Endothelial cell (in vitro differentiated cells): ENCODE data around the gene RAP1GAP. TPM values are rescaled to one million over a fixed set of nuclear protein-coding genes. Genes with fewer than 3 reads are reported as not detected.

Source experiments
- DNase-seq: peaks from one replicate; pipeline ENCODE4 v3.0.0; 2021; ENCODE audit warnings: low spot score
- H3K27ac Mint-ChIP-seq: one replicate; pipeline ENCODE4 v1.8.0; 2021; ENCODE audit warnings: mixed read lengths, inconsistent platforms; ENCODE audit not compliant: unreplicated experiment
- H3K27me3 Mint-ChIP-seq: one replicate; pipeline ENCODE4 v1.8.0; 2021; ENCODE audit warnings: mild to moderate bottlenecking, moderate library complexity, mixed read lengths, inconsistent platforms; ENCODE audit not compliant: unreplicated experiment
- H3K36me3 Mint-ChIP-seq: one replicate; pipeline ENCODE4 v1.8.0; 2021; ENCODE audit warnings: mild to moderate bottlenecking, low read depth, mixed read lengths, inconsistent platforms; ENCODE audit not compliant: unreplicated experiment
- H3K4me1 Mint-ChIP-seq: one replicate; pipeline ENCODE4 v1.8.0; 2021; ENCODE audit warnings: mild to moderate bottlenecking, mixed read lengths, inconsistent platforms; ENCODE audit not compliant: unreplicated experiment
- H3K4me3 Mint-ChIP-seq: one replicate; pipeline ENCODE4 v1.8.0; 2021; ENCODE audit warnings: mild to moderate bottlenecking, mixed read lengths, inconsistent platforms; ENCODE audit not compliant: unreplicated experiment
- H3K9me3 Mint-ChIP-seq: one replicate; pipeline ENCODE4 v1.8.0; 2021; ENCODE audit warnings: mixed read lengths, inconsistent platforms; ENCODE audit not compliant: unreplicated experiment
- total RNA-seq: library from RNA; stranded (reverse); fragmentation: NEBNext Ultra II Directional; extraction: Animal tissue kit (Norgen Biotek cat#: 25700); gene quantifications from one replicate; pipeline ENCODE4 v1.2.1, GENCODE V29; 2021; ENCODE audit not compliant: unreplicated experiment
- TF ChIP-seq, protein P1 (sequence below): fragments of 200-600 bp; sonication (generic); IDR thresholded peaks from one replicate; pipeline ENCODE4 v1.5.0; 2021; ENCODE audit warnings: antibody characterized with exemption; ENCODE audit not compliant: unreplicated experiment

RAP1GAP gene
- total RNA-seq, 1 donor from 2014 or later, result 0.56 TPM

DNA sequence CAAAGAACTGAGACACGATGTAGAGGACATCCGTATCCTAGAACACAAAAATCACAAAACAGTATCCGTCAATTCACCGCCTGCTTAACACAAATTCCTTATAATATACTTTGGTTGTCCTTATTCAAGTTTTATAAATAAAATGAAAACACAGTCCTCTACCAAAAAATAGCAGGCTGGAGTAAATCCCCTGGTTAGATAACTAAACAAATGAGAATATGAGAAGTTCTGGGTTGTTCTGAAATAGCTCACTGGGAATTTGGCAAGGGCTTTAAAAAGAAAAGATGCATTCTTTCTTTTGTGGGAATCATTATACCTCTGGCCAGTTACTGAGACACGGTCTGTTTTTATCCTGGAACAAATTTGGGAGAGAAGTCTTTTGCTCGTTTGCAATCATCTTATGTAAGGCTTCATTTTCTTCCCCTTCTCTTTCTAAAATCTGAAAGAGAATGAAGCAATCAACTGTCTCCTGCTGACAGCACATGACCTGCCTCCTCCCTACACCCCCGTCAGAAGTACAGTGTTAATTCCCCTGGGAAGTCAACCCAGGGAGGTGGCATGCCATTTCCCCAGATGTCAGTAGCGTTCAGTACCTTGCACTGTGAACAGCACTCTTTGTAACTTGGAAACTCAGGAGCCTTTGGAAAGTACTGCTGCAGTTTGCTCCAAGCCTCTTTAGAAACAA lies 37.1 kb upstream of the RAP1GAP start:
- Mint-ChIP-seq H3K27ac (no peak overlapping the region), H3K4me1 (peaks cover 10% of the 10 kb centered on the region), H3K9me3 (no peaks in the 10 kb centered on the region), H3K4me3 (no peak overlapping the region), H3K36me3 (peaks cover 13% of the 10 kb centered on the region), H3K27me3 (peaks cover 3% of the 10 kb centered on the region)
- TF ChIP-seq, protein P1, sequence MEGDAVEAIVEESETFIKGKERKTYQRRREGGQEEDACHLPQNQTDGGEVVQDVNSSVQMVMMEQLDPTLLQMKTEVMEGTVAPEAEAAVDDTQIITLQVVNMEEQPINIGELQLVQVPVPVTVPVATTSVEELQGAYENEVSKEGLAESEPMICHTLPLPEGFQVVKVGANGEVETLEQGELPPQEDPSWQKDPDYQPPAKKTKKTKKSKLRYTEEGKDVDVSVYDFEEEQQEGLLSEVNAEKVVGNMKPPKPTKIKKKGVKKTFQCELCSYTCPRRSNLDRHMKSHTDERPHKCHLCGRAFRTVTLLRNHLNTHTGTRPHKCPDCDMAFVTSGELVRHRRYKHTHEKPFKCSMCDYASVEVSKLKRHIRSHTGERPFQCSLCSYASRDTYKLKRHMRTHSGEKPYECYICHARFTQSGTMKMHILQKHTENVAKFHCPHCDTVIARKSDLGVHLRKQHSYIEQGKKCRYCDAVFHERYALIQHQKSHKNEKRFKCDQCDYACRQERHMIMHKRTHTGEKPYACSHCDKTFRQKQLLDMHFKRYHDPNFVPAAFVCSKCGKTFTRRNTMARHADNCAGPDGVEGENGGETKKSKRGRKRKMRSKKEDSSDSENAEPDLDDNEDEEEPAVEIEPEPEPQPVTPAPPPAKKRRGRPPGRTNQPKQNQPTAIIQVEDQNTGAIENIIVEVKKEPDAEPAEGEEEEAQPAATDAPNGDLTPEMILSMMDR, result no peak
- DNase-seq, result no peak

DNA sequence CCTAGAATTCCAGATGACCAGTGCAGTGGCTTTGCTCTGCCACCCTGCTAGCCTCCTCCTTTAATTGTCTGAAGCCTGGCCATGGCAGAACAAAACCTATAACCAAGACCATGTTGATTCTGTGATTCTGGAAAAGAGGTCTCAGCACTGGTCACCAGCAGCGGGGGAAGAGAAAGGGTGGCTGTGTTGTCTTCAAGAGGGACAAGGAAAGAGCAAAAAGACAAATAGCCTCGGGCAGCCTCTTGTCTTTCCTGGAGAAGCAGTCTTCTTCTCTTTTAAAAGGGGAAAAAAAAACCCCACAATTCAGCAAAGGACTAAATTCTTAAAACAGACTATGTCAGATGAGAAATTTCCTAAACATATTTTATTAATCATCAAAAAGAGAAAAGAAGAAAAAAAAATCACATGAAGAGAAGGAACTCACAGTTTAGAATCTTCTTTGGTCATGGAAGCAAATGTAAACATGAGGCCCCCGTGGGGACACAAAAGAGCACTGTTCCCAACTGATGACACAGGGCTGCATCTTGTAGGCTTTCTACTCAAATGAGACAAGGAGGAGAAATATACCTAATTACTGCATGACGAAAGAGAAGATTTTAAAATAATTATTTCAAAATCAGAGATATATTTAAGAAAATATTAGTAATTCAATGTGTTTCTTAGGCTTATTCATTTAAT lies 36.3 kb upstream of the RAP1GAP start:
- H3K9me3 Mint-ChIP-seq, result no peaks in the 10 kb centered on the region
- H3K27me3 Mint-ChIP-seq, result peaks cover 3% of the 10 kb centered on the region
- H3K27ac Mint-ChIP-seq, result no peak overlapping the region
- no peak overlapping the region for H3K4me3 Mint-ChIP-seq
- H3K36me3 Mint-ChIP-seq, result peaks cover 15% of the 10 kb centered on the region
- DNase-seq, result no peak
- peaks cover 10% of the 10 kb centered on the region for H3K4me1 Mint-ChIP-seq
- TF ChIP-seq, protein P1, result no peak

DNA sequence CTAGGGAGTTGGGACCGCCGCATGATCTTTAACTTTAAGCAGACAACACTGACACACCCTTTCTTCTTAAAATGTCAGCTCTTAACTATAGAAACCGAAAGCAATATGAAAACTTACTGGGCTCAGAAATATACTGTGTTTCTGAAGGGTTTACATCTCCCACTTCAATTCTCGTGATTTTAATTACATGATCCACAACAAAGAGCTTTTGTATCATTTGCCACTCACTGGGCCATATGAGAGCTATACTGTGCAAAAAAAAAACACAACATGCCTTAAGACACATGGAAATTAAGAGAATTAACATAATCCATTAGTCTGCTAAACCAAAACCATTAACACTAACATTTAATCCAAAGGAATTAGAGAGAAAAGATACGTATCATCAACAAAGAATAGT lies 35.0 kb upstream of the RAP1GAP start:
- no peaks in the 10 kb centered on the region for H3K9me3 Mint-ChIP-seq
- TF ChIP-seq, protein P1, result no peak
- H3K27me3 Mint-ChIP-seq, result peaks cover 3% of the 10 kb centered on the region
- H3K27ac Mint-ChIP-seq, result no peak overlapping the region
- H3K4me3 Mint-ChIP-seq, result no peak overlapping the region
- no peak for DNase-seq
- H3K36me3 Mint-ChIP-seq, result peaks cover 20% of the 10 kb centered on the region
- peaks cover 10% of the 10 kb centered on the region for H3K4me1 Mint-ChIP-seq

DNA sequence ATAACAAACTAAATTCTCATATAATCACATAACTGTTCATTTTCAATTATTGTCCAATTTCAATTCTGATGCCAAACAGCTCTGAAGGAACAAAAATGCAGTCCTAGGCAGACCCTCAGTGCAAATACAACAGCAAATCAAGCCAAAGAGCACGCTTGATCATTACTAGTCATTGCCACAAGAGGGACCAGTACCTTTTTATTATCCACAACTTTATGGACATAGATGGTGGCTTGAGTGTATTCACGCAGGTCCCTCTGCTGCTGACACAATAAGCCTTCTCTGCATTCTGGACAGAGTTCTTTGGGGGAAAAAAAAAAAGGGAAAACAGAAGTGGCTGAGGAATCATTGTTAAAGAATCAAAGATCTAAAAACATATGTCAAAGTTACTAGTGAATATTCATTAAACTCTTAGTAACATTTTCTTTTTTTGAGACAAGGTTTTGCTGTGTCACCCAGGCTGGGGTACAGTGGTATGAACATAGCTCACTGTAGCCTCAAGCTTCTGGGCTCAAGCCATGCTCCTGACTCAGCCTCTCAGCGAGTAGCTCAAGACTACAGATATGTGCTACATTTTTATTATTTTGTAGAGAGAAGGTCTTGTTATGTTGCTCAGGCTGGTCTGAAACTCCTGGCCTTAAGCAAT lies 34.3 kb upstream of the RAP1GAP start:
- Mint-ChIP-seq H3K4me3 (no peak overlapping the region), H3K27me3 (peaks cover 3% of the 10 kb centered on the region), H3K9me3 (no peaks in the 10 kb centered on the region), H3K27ac (no peak overlapping the region), H3K4me1 (peaks cover 10% of the 10 kb centered on the region), H3K36me3 (peaks cover 20% of the 10 kb centered on the region)
- DNase-seq, result peak; percentile 7
- TF ChIP-seq, protein P1, result peak; percentile 52

DNA sequence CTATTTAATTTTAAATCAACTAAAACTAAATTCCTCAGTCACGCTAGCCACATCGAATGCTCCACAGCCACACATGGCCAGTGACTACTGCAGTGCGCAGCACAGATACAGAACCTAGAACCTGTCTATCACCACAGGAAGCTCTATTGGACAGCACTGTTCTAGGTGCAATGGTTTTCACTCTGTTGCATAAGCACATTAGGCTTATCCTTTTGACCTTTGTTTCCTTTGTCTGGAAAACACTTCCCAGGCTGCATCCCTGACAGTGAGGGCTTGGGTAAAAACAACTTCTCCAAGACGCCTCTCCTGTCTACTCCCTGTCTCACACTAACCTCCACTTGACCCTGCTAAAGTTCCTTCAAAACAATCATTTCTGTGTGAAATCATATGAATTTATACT lies 33.6 kb upstream of the RAP1GAP start:
- Mint-ChIP-seq H3K36me3 (peaks cover 22% of the 10 kb centered on the region), H3K4me1 (peaks cover 10% of the 10 kb centered on the region), H3K27me3 (peaks cover 3% of the 10 kb centered on the region), H3K4me3 (no peak overlapping the region), H3K9me3 (no peaks in the 10 kb centered on the region), H3K27ac (no peak overlapping the region)
- no peak for DNase-seq
- TF ChIP-seq, protein P1, result no peak
